Measurements from ENCODE around the gene POLDIP3.

GRCh38 chr22:42596863-42597530 is 17.7 kb downstream of the POLDIP3 start:
- TF ChIP-seq CTCF (IDR thresholded peaks at IDR 0.05) (no peak), POLR2A (IDR thresholded peaks at IDR 0.05) (no peak)
